Right lobe of liver (tissue), 4 donors: ENCODE data around the gene SLC25A23.

Experiments
- CTCF ChIP-seq, 4 donors: fragments of 200-600 bp in 3 of 4; fragments of 450-650 bp in 1 of 4; IDR thresholded peaks; one replicate each; pipeline versions ENCODE4 v1.5.1 to v1.8.0; 2016 to 2022; ENCODE audit warnings: antibody characterized with exemption in 4 of 4, mild to moderate bottlenecking in 2 of 4
- POLR2A ChIP-seq: fragments of 450-650 bp; IDR thresholded peaks from one replicate; pipeline ENCODE4 v1.6.1; 2017; ENCODE audit warnings: antibody characterized with exemption, mild to moderate bottlenecking
- donor health status: DM: no; HTN: no; CAD: no.
- donor health status: DM: no; HTN: no; CAD: no.
- donor health status: DM: no; HTN: yes; CAD: no.

GRCh38 chr19:6465006-6465405, 5.4 kb upstream of the SLC25A23 start:
- TF ChIP-seq CTCF (IDR thresholded peaks at IDR 0.05) (no peak), POLR2A (no peak)
